ENCODE data around the gene SRSF6. TPM values are rescaled to one million over a fixed set of nuclear protein-coding genes. Genes with fewer than 3 reads are reported as not detected.
"Not testable (repeated sequence)": the region's sequence is repeated elsewhere in the genome, so short reads cannot be mapped to it uniquely, and the experiment has no call there.

The SRSF6 gene
- polyA plus RNA-seq, 2 donors, result 68.9 to 106 TPM

DNA sequence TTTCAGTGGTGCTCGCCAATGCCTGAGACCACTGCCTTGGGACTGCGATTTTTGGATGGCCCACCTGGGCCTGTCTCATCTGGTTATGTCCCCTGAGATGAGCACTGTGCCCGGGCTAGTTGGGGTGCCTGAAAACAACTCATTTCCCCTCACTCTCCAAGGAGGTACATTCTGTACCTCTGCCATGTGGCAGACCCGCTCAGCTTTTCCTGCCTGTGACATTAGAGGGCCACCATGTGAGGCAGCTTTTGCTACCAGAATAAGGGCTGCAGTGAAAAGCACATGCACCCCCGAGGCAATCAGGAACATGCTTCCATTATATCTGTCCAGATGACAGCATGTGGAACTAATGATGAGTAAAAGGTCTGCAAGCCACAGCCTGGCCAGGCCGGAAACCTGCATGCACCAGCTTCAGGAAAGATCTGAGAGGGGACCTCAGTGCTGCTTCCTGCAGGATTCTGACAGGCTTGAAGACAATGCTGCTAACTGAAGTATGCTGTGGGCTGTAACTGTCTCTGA, 11.3 kb upstream of the SRSF6 start:
- Histone ChIP-seq H3K36me3 (ENCODE audit: control insufficient read depth in 2 of 2, insufficient read depth in 2 of 2, low read length in 1 of 2) (no peaks in the 10 kb centered on the region), H3K27me3 (ENCODE audit: control insufficient read depth in 1 of 2, insufficient read depth in 2 of 2, low read length in 2 of 2) (no peaks in the 10 kb centered on the region), H3K9me3 (ENCODE audit: control insufficient read depth in 2 of 2, insufficient read depth in 1 of 2, low read depth in 1 of 2, low read length in 1 of 2) (no peaks in the 10 kb centered on the region), H3K27ac (ENCODE audit: low read depth in 2 of 2, low read length in 1 of 2) (no peak overlapping the region), H3K4me1 (ENCODE audit: control insufficient read depth in 2 of 2, insufficient read depth in 2 of 2, low read length in 1 of 2) (no peaks in the 10 kb centered on the region), H3K4me3 (ENCODE audit: low read depth in 1 of 2, low read length in 2 of 2) (no peak overlapping the region)
- WGBS, 2 donors, result 59 to 66% methylated on average over 6 of the region's 6 CpGs

DNA sequence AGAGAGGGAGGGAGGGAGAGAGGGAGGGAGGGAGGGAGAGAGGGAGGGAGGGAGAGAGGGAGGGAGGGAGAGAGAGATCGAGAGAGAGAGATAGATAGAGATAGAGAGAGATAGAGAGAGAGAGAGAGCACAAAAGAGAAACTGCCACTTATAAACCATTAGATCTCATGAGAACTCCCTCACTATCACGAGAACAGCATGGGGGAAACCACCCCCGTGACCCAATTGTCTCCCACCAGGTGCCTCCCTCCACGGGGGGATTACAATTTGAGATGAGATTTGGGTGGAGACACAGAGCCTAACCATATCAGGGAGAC, 9.3 kb upstream of the SRSF6 start:
- H3K36me3 ChIP-seq (ENCODE audit: control insufficient read depth in 2 of 2, insufficient read depth in 2 of 2, low read length in 1 of 2); H3K27me3 ChIP-seq (ENCODE audit: control insufficient read depth in 1 of 2, insufficient read depth in 2 of 2, low read length in 2 of 2); H3K4me1 ChIP-seq (ENCODE audit: control insufficient read depth in 2 of 2, insufficient read depth in 2 of 2, low read length in 1 of 2); H3K4me3 ChIP-seq (ENCODE audit: low read depth in 1 of 2, low read length in 2 of 2); H3K9me3 ChIP-seq (ENCODE audit: control insufficient read depth in 2 of 2, insufficient read depth in 1 of 2, low read depth in 1 of 2, low read length in 1 of 2); H3K27ac ChIP-seq (ENCODE audit: low read depth in 2 of 2, low read length in 1 of 2): not testable (repeated sequence)
- WGBS, 2 donors, result 10 to 17% methylated on average over 4 of the region's 4 CpGs

DNA sequence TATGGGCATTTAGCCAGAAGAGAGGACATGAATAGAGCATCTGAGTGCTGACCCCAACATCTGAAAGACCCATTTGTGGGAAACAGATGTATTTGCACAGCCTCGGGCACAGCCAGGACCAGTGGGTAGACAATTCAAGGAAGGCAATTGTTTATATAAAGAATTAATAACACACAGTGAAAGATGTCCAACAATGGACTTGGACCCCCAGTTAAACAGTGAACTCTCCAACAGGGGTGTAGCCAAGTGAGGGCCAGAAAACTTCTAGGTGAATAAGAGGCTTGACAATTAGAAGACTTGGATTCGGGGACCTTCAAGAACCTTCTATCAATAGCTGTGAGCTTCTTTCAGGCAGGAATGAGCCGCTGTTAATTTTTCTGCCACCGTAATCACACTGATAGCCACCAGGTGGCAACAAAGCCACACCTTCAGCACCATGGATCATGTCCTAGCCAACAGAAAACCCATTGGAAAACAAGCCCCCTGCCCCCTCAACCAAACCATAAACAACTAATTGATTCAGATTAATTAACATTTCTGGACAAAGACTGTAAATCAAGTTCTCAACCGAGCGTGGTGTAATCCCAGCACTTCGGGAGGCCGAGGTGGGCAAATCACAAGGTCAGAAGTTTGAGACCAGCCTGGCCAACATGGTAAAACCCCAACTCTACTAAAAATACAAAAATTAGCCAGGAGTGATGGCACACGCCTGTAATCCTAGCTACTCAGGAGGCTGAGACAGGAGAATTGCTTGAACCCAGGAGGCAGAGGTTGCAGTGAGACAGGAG, 8.8 kb upstream of the SRSF6 start:
- Histone ChIP-seq H3K27ac (ENCODE audit: low read depth in 2 of 2, low read length in 1 of 2) (no peak overlapping the region), H3K4me3 (ENCODE audit: low read depth in 1 of 2, low read length in 2 of 2) (no peak overlapping the region), H3K36me3 (ENCODE audit: control insufficient read depth in 2 of 2, insufficient read depth in 2 of 2, low read length in 1 of 2) (no peaks in the 10 kb centered on the region), H3K4me1 (ENCODE audit: control insufficient read depth in 2 of 2, insufficient read depth in 2 of 2, low read length in 1 of 2) (no peaks in the 10 kb centered on the region), H3K9me3 (ENCODE audit: control insufficient read depth in 2 of 2, insufficient read depth in 1 of 2, low read depth in 1 of 2, low read length in 1 of 2) (no peaks in the 10 kb centered on the region), H3K27me3 (ENCODE audit: control insufficient read depth in 1 of 2, insufficient read depth in 2 of 2, low read length in 2 of 2) (no peaks in the 10 kb centered on the region)
- WGBS, 2 donors, result 26% methylated on average over 9 of the region's 9 CpGs

DNA sequence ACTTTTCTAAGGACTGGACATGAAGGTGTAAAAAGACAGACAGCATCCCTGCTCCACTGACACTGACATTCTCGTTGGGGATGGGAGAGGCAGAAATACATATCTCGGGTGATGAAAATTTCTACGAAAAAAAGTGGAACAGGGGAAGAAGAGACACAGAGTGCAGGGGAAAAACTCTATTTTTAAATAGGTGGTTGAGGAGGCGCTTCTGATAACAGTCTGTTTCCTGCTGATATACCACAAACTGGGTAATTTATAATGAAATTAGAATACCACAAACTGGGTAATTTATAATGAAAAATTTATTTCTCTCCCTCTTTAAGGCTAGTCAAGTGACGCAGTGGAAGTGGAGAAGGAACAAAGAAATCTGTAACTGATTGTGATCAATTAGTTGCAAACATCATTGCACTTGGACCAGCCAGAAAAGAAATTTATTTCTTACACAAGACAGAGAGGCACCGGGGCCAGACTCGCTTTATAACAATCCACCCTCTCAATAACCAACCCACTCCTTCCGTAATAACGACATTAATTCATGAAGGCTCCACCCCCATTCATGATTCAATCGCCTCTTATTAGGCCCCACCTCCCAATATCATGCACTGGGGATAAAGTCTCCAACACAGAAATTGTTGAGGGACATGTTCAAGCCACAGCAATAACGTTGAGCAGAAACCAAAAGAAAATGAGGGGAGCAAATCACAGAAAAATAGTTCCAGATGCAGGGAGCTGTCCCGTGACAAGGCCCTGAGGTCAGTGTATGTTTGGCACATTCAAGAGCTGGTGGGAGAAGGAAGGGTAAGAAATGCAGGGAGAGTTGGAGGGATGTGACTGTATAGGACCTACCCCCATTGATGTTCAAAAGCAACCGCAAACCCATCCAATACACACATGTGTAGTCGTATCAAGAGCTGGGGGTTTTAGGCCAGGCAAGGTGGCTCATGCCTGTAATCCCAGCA, 6.6 kb upstream of the SRSF6 start:
- H3K4me3 ChIP-seq (ENCODE audit: low read depth in 1 of 2, low read length in 2 of 2), result no peak overlapping the region
- H3K27me3 ChIP-seq (ENCODE audit: control insufficient read depth in 1 of 2, insufficient read depth in 2 of 2, low read length in 2 of 2), result no peaks in the 10 kb centered on the region
- H3K27ac ChIP-seq (ENCODE audit: low read depth in 2 of 2, low read length in 1 of 2), result no peak overlapping the region
- 70 to 73% methylated on average over 14 of the region's 14 CpGs for WGBS, 2 donors
- no peaks in the 10 kb centered on the region for H3K9me3 ChIP-seq (ENCODE audit: control insufficient read depth in 2 of 2, insufficient read depth in 1 of 2, low read depth in 1 of 2, low read length in 1 of 2)
- H3K36me3 ChIP-seq (ENCODE audit: control insufficient read depth in 2 of 2, insufficient read depth in 2 of 2, low read length in 1 of 2), result no peaks in the 10 kb centered on the region
- H3K4me1 ChIP-seq (ENCODE audit: control insufficient read depth in 2 of 2, insufficient read depth in 2 of 2, low read length in 1 of 2), result no peaks in the 10 kb centered on the region

DNA sequence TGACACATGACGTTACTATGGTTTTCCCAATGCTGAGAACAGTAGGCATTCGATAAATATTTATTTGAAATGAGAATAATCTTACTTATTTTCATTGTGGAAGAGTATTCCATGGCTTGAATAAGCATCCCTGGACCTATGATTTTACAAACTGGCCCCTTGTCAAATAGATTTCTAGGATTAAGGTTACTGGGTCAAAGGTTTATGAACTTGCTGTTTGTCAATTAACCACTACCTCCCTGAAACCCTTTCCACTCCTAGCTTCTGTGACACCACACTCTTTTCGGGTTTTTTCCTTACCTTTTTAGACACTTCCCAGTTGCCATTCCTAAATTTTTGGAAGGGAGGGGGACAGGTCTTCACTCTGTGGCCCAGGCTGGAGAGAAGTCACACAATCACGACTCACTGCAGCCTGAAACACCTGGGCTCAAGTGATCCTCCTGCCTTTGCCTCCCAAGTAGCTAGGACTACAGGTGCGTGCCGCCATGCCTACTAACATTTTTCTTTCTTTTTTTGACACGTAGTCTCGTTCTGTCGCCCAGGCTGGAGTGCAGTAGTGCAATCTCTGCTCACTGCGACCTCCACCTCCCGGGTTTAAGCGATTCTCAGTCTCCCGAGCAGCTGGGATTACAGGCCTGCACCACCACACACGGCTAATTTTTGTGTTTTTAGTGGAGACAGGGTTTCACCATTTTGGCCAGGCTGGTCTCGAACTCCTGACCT, 5.1 kb upstream of the SRSF6 start:
- H3K9me3 ChIP-seq (ENCODE audit: control insufficient read depth in 2 of 2, insufficient read depth in 1 of 2, low read depth in 1 of 2, low read length in 1 of 2), result peaks cover 0 to under 1% of the 10 kb centered on the region in 2 donors
- H3K36me3 ChIP-seq (ENCODE audit: control insufficient read depth in 2 of 2, insufficient read depth in 2 of 2, low read length in 1 of 2), result no peaks in the 10 kb centered on the region
- H3K27ac ChIP-seq (ENCODE audit: low read depth in 2 of 2, low read length in 1 of 2), result no peak overlapping the region
- H3K27me3 ChIP-seq (ENCODE audit: control insufficient read depth in 1 of 2, insufficient read depth in 2 of 2, low read length in 2 of 2), result no peaks in the 10 kb centered on the region
- no peaks in the 10 kb centered on the region for H3K4me1 ChIP-seq (ENCODE audit: control insufficient read depth in 2 of 2, insufficient read depth in 2 of 2, low read length in 1 of 2)
- 91 to 93% methylated on average over 15 of the region's 15 CpGs for WGBS, 2 donors
- no peak overlapping the region for H3K4me3 ChIP-seq (ENCODE audit: low read depth in 1 of 2, low read length in 2 of 2)

DNA sequence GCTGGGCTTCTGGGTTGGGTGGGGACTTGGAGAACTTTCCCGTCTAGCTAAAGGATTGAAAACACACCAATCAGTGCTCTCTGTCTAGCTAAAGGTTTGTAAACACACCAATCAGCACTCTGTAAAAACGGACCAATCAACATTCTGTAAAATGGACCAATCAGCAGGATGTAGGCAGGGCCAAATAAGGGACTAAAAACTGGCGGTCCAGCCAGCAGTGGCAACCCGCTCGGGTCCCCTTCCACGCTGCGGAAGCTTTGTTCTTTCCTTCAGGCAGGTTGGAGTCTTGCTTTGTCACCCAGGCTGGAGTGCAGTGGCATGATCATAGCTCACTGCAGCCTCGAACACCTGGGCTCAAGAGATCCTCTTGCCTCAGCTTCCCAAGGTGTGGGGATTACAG, 1.4 kb upstream of the SRSF6 start:
- 83 to 89% methylated on average over 8 of the region's 8 CpGs for WGBS, 2 donors
- not testable (repeated sequence) for H3K27me3 ChIP-seq (ENCODE audit: control insufficient read depth in 1 of 2, insufficient read depth in 2 of 2, low read length in 2 of 2); H3K27ac ChIP-seq (ENCODE audit: low read depth in 2 of 2, low read length in 1 of 2); H3K9me3 ChIP-seq (ENCODE audit: control insufficient read depth in 2 of 2, insufficient read depth in 1 of 2, low read depth in 1 of 2, low read length in 1 of 2); H3K36me3 ChIP-seq (ENCODE audit: control insufficient read depth in 2 of 2, insufficient read depth in 2 of 2, low read length in 1 of 2); H3K4me1 ChIP-seq (ENCODE audit: control insufficient read depth in 2 of 2, insufficient read depth in 2 of 2, low read length in 1 of 2); H3K4me3 ChIP-seq (ENCODE audit: low read depth in 1 of 2, low read length in 2 of 2)

DNA sequence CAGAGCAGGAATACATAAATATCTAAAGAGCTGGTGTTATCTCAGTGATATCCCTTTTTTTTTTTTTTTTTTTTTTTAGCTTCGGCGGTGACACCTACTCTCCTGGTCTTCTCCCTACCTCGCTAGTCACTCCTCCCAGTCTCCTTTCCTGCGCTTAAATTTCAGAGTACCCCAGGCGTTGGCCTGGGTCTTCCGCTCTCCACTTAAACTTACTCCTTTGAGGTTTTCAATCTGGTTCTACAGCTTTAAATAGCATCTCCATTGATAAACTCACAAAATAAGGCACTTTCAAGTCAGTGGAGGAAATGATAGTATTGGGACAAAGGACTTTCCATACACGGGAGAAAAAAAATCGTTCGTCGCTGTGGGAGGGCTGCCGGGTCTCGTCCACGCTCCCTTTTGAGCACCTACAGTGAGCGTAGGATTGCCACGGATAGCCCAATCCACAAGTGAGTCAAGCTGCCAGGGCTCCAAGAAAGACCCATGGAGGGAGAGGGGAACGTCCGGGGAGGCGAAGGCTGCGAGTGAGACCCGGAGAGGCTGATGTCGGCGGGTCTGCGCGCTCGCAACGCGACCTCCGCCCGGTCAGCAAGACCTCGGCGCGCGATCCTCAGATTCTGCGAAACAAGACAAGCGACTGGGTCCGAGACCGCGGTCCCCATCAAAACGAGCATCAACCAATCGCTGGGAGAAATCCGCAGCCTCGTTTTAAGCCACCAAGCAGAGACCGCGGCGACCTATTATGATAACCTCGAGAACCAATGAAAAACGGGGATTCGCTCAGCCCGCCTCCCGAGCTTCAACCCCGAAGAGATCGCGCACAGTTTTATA, 672 bp upstream of the SRSF6 start:
- peak overlapping the region; percentile 99 to 100 for H3K27ac ChIP-seq (ENCODE audit: low read depth in 2 of 2, low read length in 1 of 2)
- WGBS, 2 donors, result 1% methylated on average over 53 of the region's 53 CpGs
- H3K4me3 ChIP-seq (ENCODE audit: low read depth in 1 of 2, low read length in 2 of 2), result peak overlapping the region; percentile 67 to 98
- H3K27me3 ChIP-seq (ENCODE audit: control insufficient read depth in 1 of 2, insufficient read depth in 2 of 2, low read length in 2 of 2), result no peaks in the 10 kb centered on the region
- peaks cover 0 to 4% of the 10 kb centered on the region in 2 donors for H3K9me3 ChIP-seq (ENCODE audit: control insufficient read depth in 2 of 2, insufficient read depth in 1 of 2, low read depth in 1 of 2, low read length in 1 of 2)
- H3K4me1 ChIP-seq (ENCODE audit: control insufficient read depth in 2 of 2, insufficient read depth in 2 of 2, low read length in 1 of 2), result peaks cover 0 to 3% of the 10 kb centered on the region in 2 donors
- peaks cover 0 to 6% of the 10 kb centered on the region in 2 donors for H3K36me3 ChIP-seq (ENCODE audit: control insufficient read depth in 2 of 2, insufficient read depth in 2 of 2, low read length in 1 of 2)

DNA sequence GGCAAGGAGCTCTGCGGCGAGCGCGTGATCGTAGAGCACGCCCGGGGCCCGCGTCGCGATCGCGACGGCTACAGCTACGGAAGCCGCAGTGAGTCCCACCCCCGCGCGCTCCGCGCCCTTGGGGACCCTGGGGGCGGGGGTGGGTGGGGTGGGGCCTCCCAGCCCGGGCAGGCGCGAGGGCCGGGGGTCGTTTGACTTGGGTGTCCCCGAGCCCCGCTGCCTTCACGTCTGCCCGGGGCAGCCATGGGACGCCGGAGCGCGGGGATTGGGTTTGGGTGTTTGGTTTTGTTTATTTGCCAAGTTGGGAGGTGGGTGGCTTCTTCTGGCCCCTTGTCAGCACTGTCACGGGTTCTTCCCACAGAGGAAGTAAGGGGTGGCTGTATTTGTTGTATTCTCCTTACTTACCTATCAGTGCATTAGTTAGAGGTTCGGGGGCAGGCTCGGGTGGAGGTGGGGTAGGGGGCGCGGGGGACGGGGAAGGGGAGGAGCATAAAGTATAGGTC, 777 bp downstream of the SRSF6 start:
- WGBS, 2 donors, result 1% methylated on average over 40 to 41 of the region's 41 CpGs
- peak overlapping the region; percentile 99 to 100 for H3K27ac ChIP-seq (ENCODE audit: low read depth in 2 of 2, low read length in 1 of 2)
- H3K4me1 ChIP-seq (ENCODE audit: control insufficient read depth in 2 of 2, insufficient read depth in 2 of 2, low read length in 1 of 2), result peaks cover 0 to 3% of the 10 kb centered on the region in 2 donors
- peaks cover 0 to 14% of the 10 kb centered on the region in 2 donors for H3K36me3 ChIP-seq (ENCODE audit: control insufficient read depth in 2 of 2, insufficient read depth in 2 of 2, low read length in 1 of 2)
- peak overlapping the region; percentile 67 to 98 for H3K4me3 ChIP-seq (ENCODE audit: low read depth in 1 of 2, low read length in 2 of 2)
- peaks cover 0 to 4% of the 10 kb centered on the region in 2 donors for H3K9me3 ChIP-seq (ENCODE audit: control insufficient read depth in 2 of 2, insufficient read depth in 1 of 2, low read depth in 1 of 2, low read length in 1 of 2)
- no peaks in the 10 kb centered on the region for H3K27me3 ChIP-seq (ENCODE audit: control insufficient read depth in 1 of 2, insufficient read depth in 2 of 2, low read length in 2 of 2)

All from esophagus (tissue), 2 donors.